ENCODE measurements around the gene FCRLB. TPM values are rescaled to one million over a fixed set of nuclear protein-coding genes. Genes with fewer than 3 reads are reported as not detected.

FCRLB gene
- total and polyA plus RNA-seq, 2 donors (not counting 3 experiments of a cell fraction or from before 2014, with no cell fraction given), result 0.62 TPM

- POLR2A ChIA-PET, result no interaction called here
- TF ChIP-seq JUN (IDR thresholded peaks at IDR 0.05; ENCODE audit: borderline replicate concordance, insufficient read depth, insufficient read length, low read depth) (no peak), GATA2 (IDR thresholded peaks at IDR 0.05; ENCODE audit: insufficient read depth, insufficient read length, low read depth, low read length) (no peak), EZH2 (IDR thresholded peaks at IDR 0.05; ENCODE audit: borderline replicate concordance, low read depth, low read length, severe bottlenecking) (no peak), MYC (IDR thresholded peaks at IDR 0.05; ENCODE audit: low read depth, low read length) (no peak), MAX (IDR thresholded peaks at IDR 0.05; ENCODE audit: insufficient read depth, insufficient read length) (no peak), POLR2A (IDR thresholded peaks at IDR 0.05; ENCODE audit: low read depth, low read length) (no peak), FOS (IDR thresholded peaks at IDR 0.05; ENCODE audit: borderline replicate concordance, insufficient read depth, low read length) (no peak), POLR2AphosphoS5 (IDR thresholded peaks at IDR 0.05; ENCODE audit: insufficient read depth, low read depth, low read length) (no peak), CTCF (IDR thresholded peaks at IDR 0.05; ENCODE audit: extremely low read depth in 1 of 2, insufficient read depth in 1 of 2, low read depth in 1 of 2, low read length in 2 of 2) (no peak)
- no peaks in the 10 kb centered on the region for H3K9me1 ChIP-seq (replicated peaks; ENCODE audit: control insufficient read depth, extremely low read depth, insufficient read depth, low read length)
- H3K36me3 ChIP-seq (ENCODE audit: control insufficient read depth in 2 of 2, extremely low read depth in 1 of 2, insufficient read depth in 2 of 2, low read length in 2 of 2), result no peaks in the 10 kb centered on the region
- BruUV-seq (replicated peaks), result no TSS peak
- FAIRE-seq (no peak), DNase-seq (ENCODE audit: low read depth, low spot score) (no peak)
- CTCF ChIA-PET, result interaction anchor here (0.6 to 2.7 kb wide), 3 partner anchors 10 to 13 kb away, joined by 3 to 13 read pairs (median 4); no protein-coding TSS in a partner anchor
- H3K27me3 ChIP-seq (ENCODE audit: control insufficient read depth in 2 of 2, insufficient read depth in 2 of 2, low read length in 2 of 2), result no peaks in the 10 kb centered on the region
- no peak overlapping the region for H3K4me2 ChIP-seq (ENCODE audit: insufficient read depth, low read length)
- peaks cover 35% of the 10 kb centered on the region for H3K4me1 ChIP-seq (ENCODE audit: control insufficient read depth, extremely low read depth, insufficient read depth, low read length)
- no peaks in the 10 kb centered on the region for H3K79me2 ChIP-seq (ENCODE audit: control insufficient read depth, insufficient read depth, low read length)
- H3K27ac ChIP-seq (ENCODE audit: insufficient read depth, low read depth, low read length), result no peak overlapping the region
- H3K4me3 ChIP-seq (replicated peaks in 1 of 3; ENCODE audit: insufficient read depth in 1 of 3, low read depth in 1 of 3, low read length in 3 of 3), result no peak overlapping the region
- H3K9ac ChIP-seq (replicated peaks; ENCODE audit: extremely low read depth, insufficient read depth, low read length), result no peak overlapping the region
- no peaks in the 10 kb centered on the region for H4K20me1 ChIP-seq (replicated peaks; ENCODE audit: control insufficient read depth, extremely low read depth, insufficient read depth, low read length)
- intact Hi-C loops (cut with micrococcal nuclease) (loop anchor here (5.0 kb wide), 1 partner anchor 196 kb away; no protein-coding TSS in a partner anchor), dilution Hi-C loops (cut with MboI; ENCODE audit: extremely low pct_ligation_motif_present, low sequenced_read_pairs) (no loop called here)
- H2AFZ ChIP-seq (ENCODE audit: low read depth, low read length), result no peak overlapping the region
- H3K9me3 ChIP-seq (replicated peaks; ENCODE audit: control insufficient read depth, insufficient read depth, low read length), result no peaks in the 10 kb centered on the region
Observed at GRCh38 chr1:161728376-161729226, 7.3 kb downstream of the FCRLB start.

All from endothelial cell of umbilical vein (primary cell).